Femur (tissue), 1 donor: ENCODE measurements around the gene CARD10.
"Not testable (repeated sequence)": the region's sequence is repeated elsewhere in the genome, so short reads cannot be mapped to it uniquely, and the experiment has no call there.

ENCODE experiments used
- DNase-seq: peaks from one replicate; pipeline ENCODE4 v3.0.0-alpha.2; 2017

CARD10 gene

DNA sequence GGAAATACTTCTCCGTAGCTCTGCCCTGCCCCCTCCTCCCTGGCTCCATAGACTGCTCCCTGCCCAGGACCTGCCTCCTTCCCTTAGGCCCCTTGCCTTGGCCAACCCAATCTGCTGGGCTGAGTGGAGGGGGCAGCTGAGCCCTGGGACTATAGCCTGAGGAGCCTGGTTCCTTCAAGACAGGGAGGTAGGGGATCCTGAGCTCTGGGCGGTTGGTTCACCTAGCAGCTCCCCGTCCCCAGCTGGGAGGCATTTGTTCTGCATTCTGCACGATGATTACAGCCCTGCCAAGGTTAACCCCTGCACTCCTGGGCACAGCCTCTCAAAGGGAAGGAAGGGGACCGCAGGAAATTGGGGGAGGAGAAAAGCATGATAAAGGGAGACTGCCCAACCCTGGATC is 37.5 kb upstream of the CARD10 start:
- DNase-seq, result no peak

DNA sequence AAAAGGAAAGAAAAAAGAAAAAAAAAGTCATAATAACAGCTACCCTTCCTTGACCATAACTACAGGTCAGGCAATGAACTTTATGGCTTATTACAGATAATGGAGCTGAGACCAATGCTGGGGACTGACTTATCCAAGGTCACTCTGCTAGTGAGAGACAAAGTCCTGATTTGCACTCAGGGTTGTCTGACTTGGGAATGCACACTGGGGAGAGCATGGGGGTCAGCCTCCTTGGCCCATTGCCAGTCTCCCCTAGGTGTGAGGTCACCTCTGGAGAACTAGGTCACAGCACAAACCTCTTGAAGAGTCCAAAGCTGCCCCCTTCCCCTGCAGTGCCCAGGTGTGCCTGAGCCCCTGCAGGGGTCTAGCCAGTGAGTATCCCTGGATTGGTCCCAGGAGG is 35.8 kb upstream of the CARD10 start:
- DNase-seq, result no peak

DNA sequence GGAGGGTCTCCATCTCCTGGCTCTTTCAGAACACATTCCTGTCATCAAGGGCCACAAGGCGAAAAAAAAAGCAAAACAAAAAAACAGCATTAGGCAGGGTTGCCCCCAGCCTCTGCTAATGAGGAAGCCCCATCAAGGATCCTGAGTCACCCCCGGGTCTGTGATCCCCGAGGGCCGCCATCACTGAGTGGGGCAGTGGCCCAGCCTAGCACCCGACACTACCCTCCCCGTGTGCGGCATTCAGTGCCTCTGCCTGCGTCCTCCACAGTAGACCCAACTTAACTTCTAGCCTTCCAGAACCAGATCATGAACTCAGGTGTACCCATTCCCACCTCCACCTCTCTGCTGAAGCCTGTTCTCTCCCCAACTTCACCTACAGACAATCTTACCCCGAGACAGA is 34.5 kb upstream of the CARD10 start:
- no peak for DNase-seq

DNA sequence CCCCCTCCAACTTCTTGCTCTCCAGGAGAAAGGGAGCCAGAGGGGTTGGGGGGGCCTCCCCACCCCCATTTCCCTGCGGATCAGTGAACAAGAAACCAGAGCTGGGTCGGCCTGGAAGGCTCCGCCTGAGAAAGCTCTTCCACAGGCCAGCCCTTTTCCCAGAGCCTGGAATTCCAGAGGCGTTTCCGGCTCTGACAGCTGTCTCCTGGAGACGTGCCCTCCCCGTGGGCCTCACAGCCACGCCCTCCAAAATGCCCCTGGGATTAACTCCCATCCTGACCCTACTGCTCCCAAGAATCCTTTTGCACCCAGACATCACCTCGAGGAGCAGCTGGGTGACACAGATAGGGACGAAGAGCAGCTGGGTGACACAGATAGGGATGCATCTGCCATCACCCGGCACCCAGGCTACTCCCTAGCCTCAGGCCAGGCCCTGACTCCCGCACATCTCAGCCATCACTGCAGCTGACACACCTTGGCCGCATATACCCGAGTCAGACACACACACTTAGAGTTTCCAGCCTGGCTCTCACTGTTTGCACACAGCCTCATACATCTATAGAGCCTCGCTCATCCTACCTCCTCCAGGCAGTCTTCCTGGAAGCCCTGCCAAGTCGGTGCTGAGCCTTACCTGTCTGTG is 33.4 kb upstream of the CARD10 start:
- peak; percentile 88 for DNase-seq

DNA sequence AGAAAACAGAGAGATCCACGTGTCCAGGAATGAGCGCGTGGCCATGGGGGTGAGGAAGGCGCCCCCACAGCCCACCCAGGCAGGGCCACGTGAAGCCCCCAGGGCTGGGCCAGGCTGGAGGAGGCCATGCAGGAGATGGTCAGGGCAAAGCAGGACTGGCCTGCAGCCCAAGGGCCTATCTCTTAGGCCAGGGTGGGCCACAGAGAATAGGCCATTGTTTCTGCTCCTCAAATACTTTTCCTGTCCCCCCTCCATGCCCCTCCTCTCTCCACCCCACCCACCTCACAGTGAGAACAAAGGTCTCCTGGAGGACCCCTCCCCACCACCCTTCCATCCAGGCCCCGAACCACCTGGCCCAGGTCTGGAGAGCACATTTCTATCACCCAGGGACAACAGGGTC is 32.8 kb upstream of the CARD10 start:
- peak; percentile 28 for DNase-seq

DNA sequence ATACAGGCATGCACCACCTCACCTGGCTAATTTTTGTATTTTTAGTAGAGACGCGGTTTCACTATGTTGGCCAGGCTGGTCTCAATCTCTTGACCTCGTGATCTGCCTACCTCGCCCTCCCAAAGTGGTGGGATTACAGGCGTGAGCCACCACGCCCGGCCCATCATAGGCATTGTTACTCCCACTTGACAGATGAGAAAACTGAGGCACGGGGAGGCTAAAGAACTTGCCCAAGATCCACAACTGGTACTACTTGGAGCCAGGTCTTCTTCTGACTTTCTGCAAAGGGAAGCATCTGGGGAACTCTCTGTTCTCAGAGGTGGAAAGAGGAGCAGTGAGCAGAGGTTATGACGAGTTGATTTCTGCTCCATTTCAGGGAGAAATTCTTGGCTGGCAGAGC is 31.7 kb upstream of the CARD10 start:
- not testable (repeated sequence) for DNase-seq

DNA sequence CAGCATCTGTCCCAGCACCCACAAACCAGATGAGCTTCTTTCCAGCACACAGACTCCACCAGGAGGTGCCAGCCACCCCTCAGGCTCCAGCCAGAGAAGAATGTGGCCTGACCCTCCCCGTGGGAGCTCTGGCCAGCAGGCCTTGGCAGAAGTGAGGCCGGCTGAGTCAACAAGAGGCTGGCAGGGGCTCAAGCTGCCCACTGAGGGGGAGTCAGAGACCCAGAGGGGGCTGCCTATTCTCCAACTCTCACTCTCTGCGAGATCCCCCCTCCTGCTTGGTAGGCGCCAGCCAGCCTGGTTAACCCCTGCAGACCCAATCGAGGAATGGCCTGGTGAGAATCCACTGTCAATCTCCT is 30.5 kb upstream of the CARD10 start:
- DNase-seq, result peak; percentile 84

DNA sequence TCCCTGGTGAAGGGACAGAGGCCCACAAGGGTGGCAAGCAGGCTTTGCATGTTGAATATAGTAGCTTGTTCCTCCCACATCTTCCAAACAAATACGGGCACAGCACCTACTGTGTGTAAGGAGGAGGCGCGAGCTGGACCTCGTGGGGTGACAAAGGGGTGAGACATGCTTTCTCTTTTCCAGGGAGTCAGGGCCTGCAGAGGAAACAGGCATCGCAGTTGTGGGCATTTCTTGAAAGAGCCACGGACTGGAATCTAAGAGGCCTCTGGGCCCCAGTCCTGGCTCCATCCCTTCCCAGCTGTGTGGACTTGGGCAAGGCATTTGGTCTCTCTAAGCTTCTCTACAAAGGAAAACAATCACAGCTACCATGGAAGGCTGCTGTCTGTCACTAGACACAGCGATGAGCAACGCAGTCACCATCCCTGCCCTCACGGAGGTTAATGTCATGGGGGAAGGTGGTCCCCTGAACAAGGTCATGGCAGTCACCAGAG is 28.1 kb upstream of the CARD10 start:
- peak; percentile 86 for DNase-seq

DNA sequence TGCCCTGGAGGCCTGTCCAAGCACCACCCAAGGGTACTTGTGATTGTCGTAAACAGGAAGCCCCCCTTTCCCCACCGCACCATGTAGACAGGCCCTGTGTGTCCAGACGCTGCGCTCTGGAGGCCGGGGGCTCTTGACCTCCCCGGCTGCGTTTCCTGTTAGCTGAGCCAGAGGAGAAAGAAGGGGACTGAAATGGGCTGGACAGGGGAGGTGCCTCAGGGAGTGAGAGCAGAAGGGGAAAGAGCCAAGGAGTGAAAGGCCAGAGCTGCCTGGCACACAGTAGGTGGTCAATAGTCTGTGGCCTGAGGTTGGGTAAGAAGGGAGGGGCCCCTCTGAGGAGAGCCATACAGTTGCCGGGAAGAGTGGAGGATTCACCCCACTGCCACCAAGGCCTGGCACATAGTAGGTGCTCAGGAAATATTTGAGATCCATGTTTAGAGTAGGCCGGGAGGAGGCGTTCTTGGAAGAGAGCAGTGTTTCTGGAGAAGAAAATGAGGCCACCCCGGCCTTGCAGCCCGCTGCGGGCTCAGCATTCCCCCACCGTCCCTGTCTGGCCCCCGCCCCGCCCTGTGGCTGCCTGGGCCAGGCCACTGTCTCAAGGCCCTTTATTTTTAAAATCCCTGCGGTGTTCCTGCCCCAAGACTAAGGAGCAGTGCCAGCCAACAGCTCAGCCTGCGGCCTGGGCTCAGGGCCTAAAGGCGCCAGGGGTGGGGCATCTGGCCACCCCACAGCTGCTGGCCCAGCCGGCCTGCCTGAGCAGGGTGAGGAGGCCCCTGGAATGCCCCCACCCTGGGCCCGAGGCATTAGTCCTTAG is 27.4 kb upstream of the CARD10 start:
- DNase-seq, result peak; percentile 89

DNA sequence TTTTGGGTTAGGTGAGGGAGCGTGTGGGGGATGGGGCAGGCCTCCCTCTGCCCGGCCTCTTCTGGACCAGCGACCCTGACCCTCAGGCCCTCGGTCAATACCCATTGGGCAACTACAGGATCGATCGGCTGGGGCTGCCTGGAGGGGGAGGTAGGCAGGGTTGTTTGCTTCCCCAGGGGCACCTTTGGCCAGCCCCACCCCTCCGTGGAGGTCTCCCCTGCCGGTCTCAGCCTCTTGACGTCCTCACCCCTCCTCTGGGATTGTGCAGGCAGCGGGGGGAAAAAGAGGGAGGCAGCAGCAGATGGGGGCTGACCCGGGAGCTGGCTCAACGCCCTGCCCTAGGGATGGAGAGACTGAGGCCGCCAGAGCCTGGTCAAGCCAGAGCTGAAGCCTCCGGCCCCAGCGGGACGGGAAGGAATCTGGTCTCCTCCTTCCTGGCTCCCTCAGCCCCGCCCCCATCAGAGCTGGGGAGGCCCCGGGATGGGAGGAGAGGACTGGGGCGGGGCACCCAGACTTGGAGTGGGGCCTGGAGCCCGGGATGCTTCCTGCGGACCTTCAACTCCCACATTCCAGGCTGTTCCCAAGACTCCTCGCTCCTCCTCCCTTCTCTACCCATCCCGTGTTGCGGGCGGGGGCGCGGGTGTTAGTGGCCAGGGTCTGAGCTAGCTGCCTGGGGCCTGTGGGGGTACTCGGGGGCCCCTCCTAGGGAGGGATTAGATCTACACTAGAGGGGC is 26.7 kb upstream of the CARD10 start:
- DNase-seq, result peak; percentile 96

DNA sequence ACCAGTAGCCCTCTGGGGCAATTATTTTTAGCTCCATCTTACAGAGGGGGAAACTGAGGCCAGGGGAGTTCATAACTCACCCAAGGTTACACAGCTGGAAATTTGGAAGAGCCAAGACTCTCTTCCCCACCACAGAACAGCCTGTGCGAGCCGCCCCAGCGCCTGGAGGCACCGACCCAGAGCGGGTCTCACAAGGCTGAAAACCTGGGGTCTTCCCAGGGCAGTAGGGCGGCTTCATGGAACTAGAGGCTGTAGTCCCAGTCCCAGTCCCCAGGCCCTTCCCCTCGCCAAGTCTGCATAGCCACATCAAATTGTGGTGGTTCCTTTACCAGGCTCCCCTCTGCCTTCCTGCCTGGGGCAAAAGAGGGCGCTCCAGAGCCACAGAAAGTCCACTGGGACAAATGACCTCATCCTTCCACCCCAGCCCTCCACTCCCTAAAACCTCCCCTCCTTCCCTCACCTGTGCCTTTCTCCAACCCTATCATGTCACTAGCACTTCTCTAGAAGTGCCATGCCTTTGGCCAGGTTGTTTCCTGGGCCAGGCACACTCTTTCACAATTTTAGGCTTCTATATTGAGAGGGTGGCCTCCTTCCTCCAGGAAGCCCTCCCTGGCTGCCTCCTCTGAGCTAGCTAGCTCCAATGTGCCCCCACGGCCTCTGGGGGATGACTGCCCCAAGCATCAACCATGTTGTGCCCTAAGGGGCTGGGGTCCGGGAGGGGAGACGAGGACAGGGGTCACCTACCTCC is 25.9 kb upstream of the CARD10 start:
- peak; percentile 79 for DNase-seq

DNA sequence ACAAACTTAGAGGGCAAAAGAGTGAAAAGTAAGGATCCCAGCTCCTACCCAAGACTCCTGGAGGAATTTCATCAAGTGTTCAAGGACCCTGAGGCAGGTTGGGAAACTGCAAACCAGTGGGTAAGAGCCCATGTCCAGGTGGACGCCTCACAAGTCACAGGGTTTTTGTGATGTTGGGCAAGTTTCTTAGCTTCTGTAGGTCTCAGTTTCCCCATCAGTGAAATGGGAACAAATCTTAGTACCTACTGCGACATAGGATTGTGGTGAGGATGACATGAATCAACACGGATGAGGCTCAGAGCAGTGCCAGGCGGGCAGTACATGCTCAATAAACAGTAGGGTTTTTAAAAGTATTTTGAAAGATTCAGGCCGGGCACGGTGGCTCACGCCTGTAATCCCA is 23.7 kb upstream of the CARD10 start:
- no peak for DNase-seq

DNA sequence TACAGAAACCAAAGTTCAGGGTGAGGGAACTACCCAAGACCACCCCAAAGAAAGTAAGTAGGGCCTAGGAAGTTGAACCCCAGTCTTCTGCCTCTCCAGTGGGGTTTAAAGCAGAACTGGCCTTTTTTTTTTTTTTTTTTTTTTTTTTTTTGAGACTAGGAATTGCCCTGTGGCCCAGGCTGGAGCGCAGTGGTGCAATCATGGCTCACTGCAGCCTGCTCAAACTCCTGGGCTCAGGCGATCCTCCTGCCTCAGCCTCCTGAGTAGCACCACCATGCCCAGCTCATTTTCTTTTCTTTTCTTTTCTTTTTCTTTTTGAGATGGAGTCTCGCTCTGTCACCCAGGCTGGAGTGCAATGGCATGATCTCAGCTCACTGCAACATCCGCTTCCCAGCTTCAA is 23.2 kb upstream of the CARD10 start:
- DNase-seq, result not testable (repeated sequence)

DNA sequence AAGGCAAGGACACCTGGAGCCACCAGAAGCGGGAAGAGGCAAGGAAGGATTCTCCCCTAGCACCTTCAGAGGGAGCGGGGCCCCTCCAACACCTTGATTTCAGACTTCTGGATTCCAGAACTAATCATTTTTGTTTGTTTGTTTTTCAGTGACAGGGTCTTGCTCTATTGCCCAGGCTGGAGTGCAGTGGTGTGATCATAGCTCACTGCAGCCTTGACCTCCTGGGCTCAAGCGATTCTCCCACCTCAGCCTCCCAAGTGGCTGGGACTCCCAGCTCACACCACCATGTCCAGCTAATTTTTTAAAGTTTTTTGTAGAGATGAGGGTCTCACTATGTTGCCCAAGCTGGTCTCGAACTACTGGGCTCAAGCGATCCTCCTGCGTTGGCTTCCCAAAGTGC is 20.6 kb upstream of the CARD10 start:
- not testable (repeated sequence) for DNase-seq

DNA sequence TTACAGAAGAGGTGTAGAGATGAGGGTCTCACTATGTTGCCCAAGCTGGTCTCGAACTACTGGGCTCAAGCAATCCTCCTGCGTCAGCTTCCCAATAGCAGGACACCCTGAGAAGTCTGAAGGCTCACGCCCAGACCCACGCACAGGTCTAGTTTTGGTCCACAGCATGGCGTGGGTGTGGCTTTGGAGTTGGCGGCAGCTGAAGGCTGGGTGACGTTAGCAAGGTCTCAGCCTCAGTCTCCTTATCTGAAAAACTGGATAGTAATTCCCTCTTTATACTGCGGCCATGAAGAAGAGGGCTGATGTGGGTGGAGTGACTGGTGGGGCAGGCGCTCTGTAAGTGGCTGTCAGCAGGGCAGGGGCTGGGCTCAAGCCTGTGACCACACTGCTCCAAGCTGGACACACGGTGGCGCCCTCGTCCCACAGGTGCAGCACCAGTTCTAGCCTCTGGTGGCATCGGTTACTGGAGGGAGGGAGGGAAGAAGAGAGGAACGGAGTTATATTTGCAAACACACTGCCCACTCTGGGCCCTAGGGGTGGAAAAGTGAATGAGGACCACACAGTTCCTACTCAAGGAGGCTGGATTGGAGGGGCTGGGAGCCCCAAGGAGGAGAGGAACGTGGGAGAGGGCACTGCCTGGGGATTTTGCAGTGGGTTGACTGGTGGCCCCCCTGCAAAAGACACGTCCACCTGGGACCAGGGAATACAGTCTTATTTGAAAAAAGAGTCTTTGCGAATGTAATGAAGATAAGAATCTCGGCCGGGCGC is 19.6 kb upstream of the CARD10 start:
- DNase-seq, result peak; percentile 97

DNA sequence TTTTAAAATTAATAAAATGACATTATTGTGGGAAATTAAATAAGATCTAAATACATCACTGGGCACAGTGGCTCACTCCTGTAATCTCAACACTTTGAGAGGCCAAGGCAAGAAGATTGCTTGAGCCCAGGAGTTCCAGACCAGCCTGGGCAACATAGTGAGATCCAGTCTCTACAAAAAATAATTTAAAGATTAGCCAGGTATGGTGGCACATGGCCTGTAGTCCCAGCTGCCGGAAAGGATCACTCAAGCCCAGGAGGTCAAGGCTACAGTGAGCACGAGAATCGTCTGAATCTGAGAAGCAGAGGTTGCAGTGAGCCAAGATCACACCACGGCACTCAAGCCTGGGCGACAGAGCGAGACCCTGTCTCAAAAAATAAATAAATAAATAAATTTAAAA is 15.9 kb upstream of the CARD10 start:
- DNase-seq, result no peak

DNA sequence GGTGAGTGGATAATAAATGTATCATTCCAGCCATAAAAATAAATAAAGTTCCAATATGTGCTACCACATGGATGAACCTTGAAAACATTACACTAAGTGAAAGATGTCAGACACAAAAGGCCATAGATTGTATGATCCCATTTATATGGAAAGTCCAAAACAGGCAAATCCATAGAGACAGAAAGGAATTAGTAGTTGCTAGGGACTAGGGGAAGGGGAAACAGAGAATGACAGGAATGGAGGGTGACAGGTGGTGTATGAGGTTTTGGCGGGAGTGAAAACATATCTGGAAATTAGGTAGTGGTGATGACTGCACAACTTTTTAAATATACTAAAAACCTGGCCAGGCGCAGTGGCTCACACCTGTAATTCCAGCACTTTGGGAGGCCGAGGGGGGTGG is 15.2 kb upstream of the CARD10 start:
- no peak for DNase-seq

DNA sequence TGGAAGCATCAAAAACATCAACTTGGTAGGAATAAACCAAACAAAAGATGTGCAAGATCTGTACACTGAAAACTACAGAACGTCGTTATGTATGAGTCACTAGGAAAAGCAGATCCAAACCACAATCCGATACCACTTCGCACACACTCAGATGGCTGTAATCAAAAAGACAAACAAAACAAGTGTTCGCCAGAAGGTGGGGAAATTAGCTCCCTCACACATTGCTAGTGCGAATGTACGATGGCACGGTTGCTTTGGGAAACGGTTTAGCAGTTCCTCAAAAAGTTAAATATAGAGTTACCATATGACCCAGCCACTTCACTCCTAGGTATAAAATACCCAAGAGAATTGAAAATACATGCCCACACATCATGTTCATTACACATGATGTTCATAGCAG is 14.8 kb upstream of the CARD10 start:
- DNase-seq, result no peak

DNA sequence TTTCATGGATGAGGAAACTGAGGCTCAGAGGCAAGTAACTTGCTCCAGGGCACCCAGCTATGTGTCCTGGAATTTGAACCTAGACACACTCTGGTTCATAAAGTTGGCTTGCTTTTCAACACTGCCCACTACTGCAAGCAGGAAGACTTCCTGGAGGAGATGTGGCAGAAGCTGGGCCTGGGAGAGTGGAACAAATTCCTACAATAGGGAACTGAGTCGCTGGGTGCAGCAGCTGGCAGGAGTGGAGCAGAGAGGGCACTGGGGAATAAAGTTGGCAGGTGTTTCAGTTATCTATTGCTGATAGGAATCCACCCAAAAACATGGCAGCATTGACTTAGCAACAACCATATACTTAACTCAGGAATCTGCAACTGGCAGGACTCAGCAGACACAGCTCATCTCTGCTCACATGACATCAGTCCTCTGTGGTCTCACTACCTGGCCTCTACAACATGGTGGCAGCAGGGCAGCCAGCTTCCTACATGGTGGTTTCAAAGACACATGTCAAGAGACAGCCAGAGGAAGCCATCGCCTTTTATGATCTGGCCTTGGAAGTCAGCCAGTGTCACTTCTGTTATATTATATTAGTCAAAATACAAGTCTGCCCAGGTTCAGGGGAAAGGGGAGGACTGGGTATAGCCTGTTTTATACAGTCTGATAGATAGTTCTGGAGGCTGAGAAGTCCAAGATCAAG is 10.6 kb upstream of the CARD10 start:
- no peak for DNase-seq

DNA sequence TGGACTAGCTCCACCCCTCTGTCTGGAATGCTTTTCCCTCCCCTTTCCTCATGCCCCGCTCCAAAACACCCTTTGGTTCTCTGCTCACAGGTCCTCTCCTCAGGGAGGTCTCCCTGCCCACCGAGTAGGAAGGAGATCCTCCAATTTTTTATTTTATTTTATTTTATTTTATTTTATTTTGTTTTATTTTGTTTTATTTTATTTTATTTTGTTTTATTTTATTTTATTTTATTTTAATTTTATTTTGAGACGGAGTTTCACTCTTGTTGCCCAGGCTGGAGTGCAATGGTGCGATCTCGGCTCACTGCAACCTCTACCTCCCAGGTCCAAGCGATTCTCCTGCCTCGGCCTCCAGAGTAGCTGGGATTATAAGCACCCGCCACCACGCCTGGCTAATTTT is 8.7 kb upstream of the CARD10 start:
- not testable (repeated sequence) for DNase-seq

DNA sequence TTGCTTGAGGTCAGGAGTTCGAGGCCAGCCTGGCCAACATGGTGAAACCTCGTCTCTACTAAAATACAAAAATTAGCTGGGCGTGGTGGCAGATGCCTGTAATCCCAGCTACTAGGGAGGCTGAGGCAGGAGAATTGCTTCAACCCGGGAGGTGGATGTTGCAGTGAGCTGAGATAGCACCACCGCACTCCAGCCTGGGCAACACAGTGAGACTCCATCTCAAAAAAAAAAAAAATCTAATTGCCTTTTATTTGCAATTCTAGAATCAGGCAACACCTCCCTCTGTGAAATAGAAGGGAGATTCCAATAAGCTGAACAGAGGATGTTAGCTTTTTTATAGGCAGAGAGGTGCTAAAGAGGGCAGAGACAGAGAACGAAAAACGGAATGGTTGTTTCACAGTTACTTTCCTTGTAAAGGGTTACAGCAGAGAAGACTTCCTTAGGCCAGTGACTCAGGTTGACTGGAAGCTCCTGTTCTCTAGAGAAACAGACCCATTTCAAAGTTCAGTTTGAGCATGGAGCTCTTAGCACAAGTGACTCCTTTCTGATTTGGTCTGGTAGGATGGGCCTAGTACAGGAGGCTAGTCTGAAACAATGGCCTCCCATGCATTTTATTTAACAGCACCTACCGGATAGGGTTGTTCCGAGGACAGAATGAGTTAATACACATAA is 8.0 kb upstream of the CARD10 start:
- not testable (repeated sequence) for DNase-seq
